Measurements from ENCODE around the gene ATOSA. TPM values are rescaled to one million over a fixed set of nuclear protein-coding genes. Genes with fewer than 3 reads are reported as not detected.

ATOSA gene
- total RNA-seq, 1 experiment from 2014 or later, result 4.7 TPM

DNA sequence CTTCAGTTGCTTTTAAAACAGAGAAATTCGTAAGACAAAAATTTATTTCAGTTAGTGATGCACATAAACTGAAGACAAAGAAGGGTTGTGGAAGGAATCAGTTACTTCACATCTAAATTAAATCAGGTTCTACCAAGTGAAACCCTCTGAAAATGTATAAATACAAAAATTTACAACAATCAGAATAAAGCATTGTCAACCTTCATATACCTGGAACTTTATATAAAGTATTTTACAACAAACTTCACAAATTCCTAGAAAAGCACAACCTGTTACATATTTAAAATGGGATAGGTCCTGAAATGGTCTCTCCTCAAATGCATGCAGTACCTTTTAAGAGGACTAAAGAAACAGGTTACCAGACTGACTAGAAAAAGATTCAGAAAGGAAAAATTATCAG, 26.9 kb downstream of the ATOSA start (continued):
- no peak for TF ChIP-seq CBX3 (IDR thresholded peaks at IDR 0.05; ENCODE audit: low read depth)
- TF ChIP-seq, protein P1, sequence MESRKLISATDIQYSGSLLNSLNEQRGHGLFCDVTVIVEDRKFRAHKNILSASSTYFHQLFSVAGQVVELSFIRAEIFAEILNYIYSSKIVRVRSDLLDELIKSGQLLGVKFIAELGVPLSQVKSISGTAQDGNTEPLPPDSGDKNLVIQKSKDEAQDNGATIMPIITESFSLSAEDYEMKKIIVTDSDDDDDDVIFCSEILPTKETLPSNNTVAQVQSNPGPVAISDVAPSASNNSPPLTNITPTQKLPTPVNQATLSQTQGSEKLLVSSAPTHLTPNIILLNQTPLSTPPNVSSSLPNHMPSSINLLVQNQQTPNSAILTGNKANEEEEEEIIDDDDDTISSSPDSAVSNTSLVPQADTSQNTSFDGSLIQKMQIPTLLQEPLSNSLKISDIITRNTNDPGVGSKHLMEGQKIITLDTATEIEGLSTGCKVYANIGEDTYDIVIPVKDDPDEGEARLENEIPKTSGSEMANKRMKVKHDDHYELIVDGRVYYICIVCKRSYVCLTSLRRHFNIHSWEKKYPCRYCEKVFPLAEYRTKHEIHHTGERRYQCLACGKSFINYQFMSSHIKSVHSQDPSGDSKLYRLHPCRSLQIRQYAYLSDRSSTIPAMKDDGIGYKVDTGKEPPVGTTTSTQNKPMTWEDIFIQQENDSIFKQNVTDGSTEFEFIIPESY (IDR thresholded peaks at IDR 0.05; ENCODE audit: extremely low read depth, insufficient replicate concordance, low read length), result no peak
- TF ChIP-seq CEBPB (IDR thresholded peaks at IDR 0.05; ENCODE audit: low read depth), result no peak
- TF ChIP-seq SP1 (IDR thresholded peaks at IDR 0.05; ENCODE audit: low read depth), result no peak

DNA sequence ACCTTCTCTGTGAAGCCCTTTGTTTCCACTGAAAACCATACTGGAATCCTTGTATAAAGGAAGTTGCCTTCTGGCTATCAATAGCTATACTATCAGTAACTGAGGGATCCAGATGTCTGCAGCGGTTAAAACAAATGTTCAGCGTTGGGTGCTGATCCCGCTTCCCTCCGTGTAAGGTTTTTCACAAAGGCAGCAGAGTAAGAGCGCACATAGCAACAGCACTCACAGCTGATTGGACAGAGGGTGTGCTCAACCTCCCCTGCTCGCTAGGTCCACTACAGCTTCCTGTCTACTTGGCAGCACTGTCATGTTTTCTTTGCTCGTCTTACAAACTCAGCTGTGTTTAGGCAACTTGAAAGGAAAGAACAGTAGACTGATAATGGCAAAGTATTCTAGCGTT, 27.3 kb downstream of the ATOSA start:
- no peaks in the 10 kb centered on the region for H3K9me3 ChIP-seq (ENCODE audit: control insufficient read depth in 1 of 2, insufficient read depth in 1 of 2, low read depth in 1 of 2, low read length in 2 of 2)
- peak overlapping the region; percentile 42 for H3K9ac ChIP-seq (ENCODE audit: low read length)
- no peaks in the 10 kb centered on the region for H3K27me3 ChIP-seq (ENCODE audit: insufficient read depth, low read length)
- H3K9me2 ChIP-seq (ENCODE audit: insufficient read depth), result no peaks in the 10 kb centered on the region
- ChIA-PET CTCF (no interaction called here), RAD21 (ENCODE audit: low non-redundant PET in 1 of 2, low total read pairs in 2 of 2, uncharacterized antibody in 2 of 2, unreplicated experiment in 2 of 2) (interaction anchor here in 1 of 2 experiments (0.6 kb wide), 1 partner anchor 624 kb away, joined by 4 read pairs; no protein-coding TSS in a partner anchor), POLR2A (interaction anchor here (0.6 kb wide), 1 partner anchor 100 kb away, joined by 4 read pairs; no protein-coding TSS in a partner anchor)
- peak overlapping the region; percentile 74 for H2AFZ ChIP-seq (ENCODE audit: low read depth, low read length, poor library complexity, severe bottlenecking)
- H3K4me1 ChIP-seq (ENCODE audit: control insufficient read depth in 1 of 2, insufficient read depth in 2 of 2, low read length in 2 of 2), result peaks cover 0 to 8% of the 10 kb centered on the region in 2 experiments; a peak in 1 of 4 replicates
- no peak overlapping the region for H3K27ac ChIP-seq (ENCODE audit: low read depth, low read length)
- H3K4me2 ChIP-seq (ENCODE audit: low read length), result peak overlapping the region; percentile 71
- H4K20me1 ChIP-seq (ENCODE audit: insufficient read depth), result no peaks in the 10 kb centered on the region
- TF ChIP-seq SP1 (IDR thresholded peaks at IDR 0.05; ENCODE audit: low read depth) (peak; percentile 17; the same call in 1 of the 2 replicates), ZFX (IDR thresholded peaks at IDR 0.05) (no peak)
- H3K36me3 ChIP-seq (ENCODE audit: control insufficient read depth in 1 of 2, insufficient read depth in 2 of 2, low read length in 2 of 2), result no peaks in the 10 kb centered on the region
- no TSS peak for BruUV-seq (replicated peaks)
- ATAC-seq (peak; percentile 100), DNase-seq (ENCODE audit: low read depth, low spot score) (peak; percentile 32)
- no peaks in the 10 kb centered on the region for H3K79me2 ChIP-seq (ENCODE audit: insufficient read depth, low read length)
- H3K4me3 ChIP-seq (replicated peaks in 1 of 2; ENCODE audit: low read depth in 1 of 2, low read length in 2 of 2), result peak overlapping the region; percentile 29 to 52
- intact Hi-C loops (cut with micrococcal nuclease), result no loop called here

DNA sequence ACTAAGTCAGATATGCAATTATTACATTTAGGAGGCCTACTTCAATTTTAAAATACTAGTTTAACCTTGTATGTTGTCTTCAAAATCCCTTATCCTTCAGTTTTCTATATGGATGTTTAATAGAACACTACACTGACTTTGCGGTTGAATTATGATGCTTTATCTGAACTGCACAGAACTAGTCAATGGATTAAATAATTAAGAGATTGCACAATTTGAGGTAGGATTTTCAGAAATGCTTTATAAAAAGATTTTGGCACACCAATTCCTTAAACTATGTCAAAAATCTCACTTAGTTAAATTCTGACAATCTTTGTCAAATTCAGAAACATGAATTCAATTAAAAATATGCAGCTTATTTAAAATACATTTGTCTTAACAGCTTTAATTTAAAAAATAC, 28.1 kb downstream of the ATOSA start:
- no peak overlapping the region for H3K9ac ChIP-seq (ENCODE audit: low read length)
- H3K36me3 ChIP-seq (ENCODE audit: control insufficient read depth in 1 of 2, insufficient read depth in 2 of 2, low read length in 2 of 2), result no peaks in the 10 kb centered on the region
- H2AFZ ChIP-seq (ENCODE audit: low read depth, low read length, poor library complexity, severe bottlenecking), result peak overlapping the region; percentile 74
- intact Hi-C loops (cut with micrococcal nuclease), result no loop called here
- POLR2A ChIA-PET, result no interaction called here
- TF ChIP-seq, protein P2, sequence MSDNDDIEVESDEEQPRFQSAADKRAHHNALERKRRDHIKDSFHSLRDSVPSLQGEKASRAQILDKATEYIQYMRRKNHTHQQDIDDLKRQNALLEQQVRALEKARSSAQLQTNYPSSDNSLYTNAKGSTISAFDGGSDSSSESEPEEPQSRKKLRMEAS (IDR thresholded peaks at IDR 0.05), result no peak
- ATAC-seq (no peak), DNase-seq (ENCODE audit: low read depth, low spot score) (no peak)
- peaks cover 0 to 8% of the 10 kb centered on the region in 2 experiments; a peak in 1 of 4 replicates for H3K4me1 ChIP-seq (ENCODE audit: control insufficient read depth in 1 of 2, insufficient read depth in 2 of 2, low read length in 2 of 2)
- no peaks in the 10 kb centered on the region for H3K9me3 ChIP-seq (ENCODE audit: control insufficient read depth in 1 of 2, insufficient read depth in 1 of 2, low read depth in 1 of 2, low read length in 2 of 2)
- RAD21 ChIA-PET (ENCODE audit: low non-redundant PET in 1 of 2, low total read pairs in 2 of 2, uncharacterized antibody in 2 of 2, unreplicated experiment in 2 of 2), result no interaction called here
- H3K9me2 ChIP-seq (ENCODE audit: insufficient read depth), result no peaks in the 10 kb centered on the region
- BruUV-seq (replicated peaks), result no TSS peak
- peak overlapping the region in 1 of 2 experiments; percentile 52; a peak in 2 of 4 replicates for H3K4me3 ChIP-seq (replicated peaks in 1 of 2; ENCODE audit: low read depth in 1 of 2, low read length in 2 of 2)
- H3K27ac ChIP-seq (ENCODE audit: low read depth, low read length), result no peak overlapping the region
- H3K4me2 ChIP-seq (ENCODE audit: low read length), result peak overlapping the region; percentile 71
- no peaks in the 10 kb centered on the region for H3K27me3 ChIP-seq (ENCODE audit: insufficient read depth, low read length)
- CTCF ChIA-PET, result no interaction called here
- H3K79me2 ChIP-seq (ENCODE audit: insufficient read depth, low read length), result no peaks in the 10 kb centered on the region
- H4K20me1 ChIP-seq (ENCODE audit: insufficient read depth), result no peaks in the 10 kb centered on the region
